Stimulated activated CD4-positive, alpha-beta T cell treated with anti-CD3 and anti-CD28 coated beads, TNF-alpha, amount 100 ng/mL, for 4 hours (primary cell): ENCODE data around the gene SERTAD2.

Experiments used
- DNase-seq, 3 experiments: peaks; one replicate each; pipeline ENCODE4 v3.0.0-alpha.2; 2020; ENCODE audit warnings: low read depth in 3 of 3

The SERTAD2 gene

DNA sequence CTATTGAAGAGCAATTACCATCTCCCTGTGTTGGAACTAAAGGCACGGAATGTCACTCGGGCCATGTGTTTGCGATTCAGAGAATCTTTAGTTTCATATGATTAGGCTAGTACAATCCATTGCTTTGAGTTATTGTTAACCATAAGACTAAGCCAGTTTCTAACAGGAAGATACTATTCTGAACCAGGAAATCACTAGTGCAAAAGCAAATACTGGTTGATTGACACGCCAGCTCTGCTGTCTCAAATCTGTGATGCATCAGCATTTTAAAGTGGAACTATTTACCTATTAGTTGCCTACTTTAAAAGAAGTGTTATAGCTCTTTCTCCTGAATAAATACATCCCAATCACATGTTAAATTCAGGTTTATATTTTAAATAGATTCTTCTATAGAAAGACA is 67.7 kb downstream of the SERTAD2 start:
- DNase-seq, result no peak

DNA sequence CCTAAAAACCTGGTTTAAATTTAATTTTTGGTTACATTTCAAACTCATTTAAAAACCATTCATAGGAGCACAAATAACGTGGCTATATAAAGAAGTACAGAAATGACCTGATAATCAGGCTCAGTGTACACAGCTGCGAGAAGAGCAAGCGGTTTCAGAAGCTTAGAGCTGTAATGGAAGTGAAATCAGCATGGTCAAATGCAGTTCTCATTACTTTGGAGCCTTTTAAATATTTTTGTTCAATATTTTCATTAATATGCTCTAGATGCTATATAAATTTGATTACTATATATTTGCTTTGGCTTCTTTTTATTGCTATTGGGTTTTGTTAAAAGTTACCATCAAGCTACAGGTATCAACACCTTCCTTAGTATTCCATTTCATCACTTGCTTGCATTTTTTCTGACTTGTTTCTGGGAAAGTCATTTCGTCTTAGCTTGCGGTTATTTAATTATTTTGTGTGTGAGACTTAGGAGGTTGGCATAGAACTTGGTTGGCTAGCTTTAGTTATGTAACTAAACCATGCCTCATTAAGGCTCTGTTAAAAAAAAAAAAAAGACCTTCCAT is 70.9 kb downstream of the SERTAD2 start:
- DNase-seq, result no peak

DNA sequence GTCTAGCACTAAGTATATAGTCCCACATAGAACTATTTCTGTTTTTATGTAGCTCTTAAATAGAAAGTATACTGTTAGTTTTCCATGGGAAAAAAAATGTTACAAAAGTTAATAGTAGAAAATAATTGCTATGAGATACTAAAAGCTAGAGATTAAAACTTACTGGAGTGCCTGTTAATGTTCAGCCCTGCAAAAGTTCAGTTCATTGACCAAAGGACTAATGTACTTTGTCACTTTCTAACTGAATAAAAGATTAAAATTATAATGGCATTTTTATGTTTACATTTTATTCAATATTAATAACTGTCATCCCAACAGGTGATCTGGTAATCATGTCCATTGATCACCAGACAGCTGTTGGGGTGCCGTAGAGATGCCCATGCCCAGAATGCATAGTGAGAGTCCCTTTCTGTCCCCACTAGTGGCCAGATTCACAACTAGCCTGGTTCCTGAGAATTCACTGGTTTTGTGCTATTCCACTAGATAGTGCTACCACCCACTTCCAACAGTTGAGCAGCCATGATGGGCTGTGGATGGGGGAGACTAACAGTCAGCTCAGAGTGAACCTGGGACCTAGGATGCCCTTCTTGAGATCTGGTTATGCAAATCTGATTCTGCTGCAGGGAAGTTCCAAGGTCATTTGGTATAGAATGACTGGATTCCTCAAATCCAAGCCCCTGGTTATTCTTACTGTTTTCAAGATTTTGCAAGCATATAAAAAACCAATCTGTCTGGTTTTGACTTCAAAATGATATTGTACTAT is 71.8 kb downstream of the SERTAD2 start:
- no peak for DNase-seq
